ENCODE data around the gene MAPT.

Gene MAPT

GRCh38 chr17:45984368-45984767 lies 90.0 kb downstream of the MAPT start:
- TF ChIP-seq CTCF (IDR thresholded peaks at IDR 0.05; ENCODE audit: low read depth, low read length) (no peak), MAX (IDR thresholded peaks at IDR 0.05; ENCODE audit: low read depth, low read length) (no peak), POLR2A (IDR thresholded peaks at IDR 0.05; ENCODE audit: extremely low read depth, insufficient read length) (no peak), MYC (IDR thresholded peaks at IDR 0.05; ENCODE audit: low read depth, low read length) (no peak)
- no peak for DNase-seq (ENCODE audit: low read depth)

GRCh38 chr17:45985447-45985846 lies 91.1 kb downstream of the MAPT start:
- TF ChIP-seq CTCF (IDR thresholded peaks at IDR 0.05; ENCODE audit: low read depth, low read length): no peak
- TF ChIP-seq POLR2A (IDR thresholded peaks at IDR 0.05; ENCODE audit: extremely low read depth, insufficient read length): no peak
- TF ChIP-seq MAX (IDR thresholded peaks at IDR 0.05; ENCODE audit: low read depth, low read length): no peak
- no peak for TF ChIP-seq MYC (IDR thresholded peaks at IDR 0.05; ENCODE audit: low read depth, low read length)
- no peak overlapping the region for H3K4me3 ChIP-seq (ENCODE audit: low read depth, low read length)
- DNase-seq (ENCODE audit: low read depth): no peak

More at GRCh38 chr17:45984368-45984767, 90.0 kb downstream of the MAPT start:
- no peak overlapping the region for H3K4me3 ChIP-seq (ENCODE audit: low read depth, low read length)

GRCh38 chr17:45986056-45986455 lies 91.7 kb downstream of the MAPT start:
- TF ChIP-seq MAX (IDR thresholded peaks at IDR 0.05; ENCODE audit: low read depth, low read length): no peak
- TF ChIP-seq MYC (IDR thresholded peaks at IDR 0.05; ENCODE audit: low read depth, low read length): no peak
- no peak for TF ChIP-seq CTCF (IDR thresholded peaks at IDR 0.05; ENCODE audit: low read depth, low read length)
- TF ChIP-seq POLR2A (IDR thresholded peaks at IDR 0.05; ENCODE audit: extremely low read depth, insufficient read length): no peak
- H3K4me3 ChIP-seq (ENCODE audit: low read depth, low read length): no peak overlapping the region
- no peak for DNase-seq (ENCODE audit: low read depth)

GRCh38 chr17:45987706-45988105 lies 93.4 kb downstream of the MAPT start:
- no peak for DNase-seq (ENCODE audit: low read depth)
- H3K4me3 ChIP-seq (ENCODE audit: low read depth, low read length): no peak overlapping the region
- no peak for TF ChIP-seq MAX (IDR thresholded peaks at IDR 0.05; ENCODE audit: low read depth, low read length)
- TF ChIP-seq POLR2A (IDR thresholded peaks at IDR 0.05; ENCODE audit: extremely low read depth, insufficient read length): no peak
- no peak for TF ChIP-seq MYC (IDR thresholded peaks at IDR 0.05; ENCODE audit: low read depth, low read length)
- TF ChIP-seq CTCF (IDR thresholded peaks at IDR 0.05; ENCODE audit: low read depth, low read length): no peak

GRCh38 chr17:45989759-45990158 lies 95.4 kb downstream of the MAPT start:
- no peak overlapping the region for H3K4me3 ChIP-seq (ENCODE audit: low read depth, low read length)
- TF ChIP-seq POLR2A (IDR thresholded peaks at IDR 0.05; ENCODE audit: extremely low read depth, insufficient read length) (no peak), CTCF (IDR thresholded peaks at IDR 0.05; ENCODE audit: low read depth, low read length) (no peak), MAX (IDR thresholded peaks at IDR 0.05; ENCODE audit: low read depth, low read length) (no peak), MYC (IDR thresholded peaks at IDR 0.05; ENCODE audit: low read depth, low read length) (no peak)
- no peak for DNase-seq (ENCODE audit: low read depth)

- TF ChIP-seq MAX (IDR thresholded peaks at IDR 0.05; ENCODE audit: low read depth, low read length): no peak
- no peak for TF ChIP-seq POLR2A (IDR thresholded peaks at IDR 0.05; ENCODE audit: extremely low read depth, insufficient read length)
- TF ChIP-seq CTCF (IDR thresholded peaks at IDR 0.05; ENCODE audit: low read depth, low read length): peak; percentile 11
- no peak for TF ChIP-seq MYC (IDR thresholded peaks at IDR 0.05; ENCODE audit: low read depth, low read length)
- DNase-seq (ENCODE audit: low read depth): no peak
Measured at GRCh38 chr17:45990886-45991285, 96.5 kb downstream of the MAPT start.

More at GRCh38 chr17:45990886-45991285, 96.5 kb downstream of the MAPT start:
- H3K4me3 ChIP-seq (ENCODE audit: low read depth, low read length): no peak overlapping the region

All from NB4 (cell line).